ENCODE results near the gene YOD1.

- TF ChIP-seq JUN (IDR thresholded peaks at IDR 0.05; ENCODE audit: borderline replicate concordance, insufficient read depth, insufficient read length, low read depth) = no peak
- TF ChIP-seq CTCF (IDR thresholded peaks at IDR 0.05; ENCODE audit: extremely low read depth in 1 of 2, insufficient read depth in 1 of 2, low read depth in 1 of 2, low read length in 2 of 2) = no peak
- no peak for TF ChIP-seq EZH2 (IDR thresholded peaks at IDR 0.05; ENCODE audit: borderline replicate concordance, low read depth, low read length, severe bottlenecking)
- TF ChIP-seq POLR2AphosphoS5 (IDR thresholded peaks at IDR 0.05; ENCODE audit: insufficient read depth, low read depth, low read length) = no peak
- no peak for TF ChIP-seq MYC (IDR thresholded peaks at IDR 0.05; ENCODE audit: low read depth, low read length)
- TF ChIP-seq GATA2 (IDR thresholded peaks at IDR 0.05; ENCODE audit: insufficient read depth, insufficient read length, low read depth, low read length) = no peak
Measured at GRCh38 chr1:207022996-207023679, 27.9 kb downstream of the YOD1 start.
